ENCODE measurements around the gene XRCC6. TPM values are rescaled to one million over a fixed set of nuclear protein-coding genes. Genes with fewer than 3 reads are reported as not detected.

Gene XRCC6
- total and polyA plus RNA-seq, 9 of the 15 experiments (the other 6 are each of a cell fraction or from before 2014, with no cell fraction given) = 151 to 440 (median 318) TPM

DNA sequence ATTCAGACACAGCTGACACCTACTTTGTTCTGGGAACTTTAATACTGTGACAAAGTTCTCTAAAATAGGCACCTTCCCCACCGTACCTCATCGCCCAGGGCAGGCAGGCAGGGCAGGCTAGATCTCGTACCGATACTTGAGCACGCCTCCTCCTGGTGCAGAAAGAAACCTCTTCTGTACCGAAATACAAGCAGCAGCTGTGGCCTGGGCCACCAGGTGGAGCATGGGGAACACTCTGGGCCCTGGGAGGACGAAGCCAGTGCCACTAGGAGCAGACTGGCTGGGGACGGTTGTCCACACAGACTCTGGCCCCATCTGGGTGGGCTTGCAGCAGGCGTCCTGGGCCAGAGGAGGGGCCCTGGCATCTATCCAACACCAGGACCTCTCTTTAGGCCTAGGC lies 44.2 kb upstream of the XRCC6 start (continued):
- TF ChIP-seq, protein P1, sequence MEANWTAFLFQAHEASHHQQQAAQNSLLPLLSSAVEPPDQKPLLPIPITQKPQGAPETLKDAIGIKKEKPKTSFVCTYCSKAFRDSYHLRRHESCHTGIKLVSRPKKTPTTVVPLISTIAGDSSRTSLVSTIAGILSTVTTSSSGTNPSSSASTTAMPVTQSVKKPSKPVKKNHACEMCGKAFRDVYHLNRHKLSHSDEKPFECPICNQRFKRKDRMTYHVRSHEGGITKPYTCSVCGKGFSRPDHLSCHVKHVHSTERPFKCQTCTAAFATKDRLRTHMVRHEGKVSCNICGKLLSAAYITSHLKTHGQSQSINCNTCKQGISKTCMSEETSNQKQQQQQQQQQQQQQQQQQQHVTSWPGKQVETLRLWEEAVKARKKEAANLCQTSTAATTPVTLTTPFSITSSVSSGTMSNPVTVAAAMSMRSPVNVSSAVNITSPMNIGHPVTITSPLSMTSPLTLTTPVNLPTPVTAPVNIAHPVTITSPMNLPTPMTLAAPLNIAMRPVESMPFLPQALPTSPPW (CRISPR knock-in tag; IDR thresholded peaks at IDR 0.05) = no peak
- TF ChIP-seq ZNF212 (CRISPR knock-in tag; IDR thresholded peaks at IDR 0.05) (no peak), ZNF175 (CRISPR knock-in tag; IDR thresholded peaks at IDR 0.05; ENCODE audit: low read depth) (no peak), EP400 (IDR thresholded peaks at IDR 0.05) (no peak), HMGN3 (IDR thresholded peaks at IDR 0.05; ENCODE audit: borderline replicate concordance, extremely low read depth, insufficient read length, low read depth, low read length) (no peak), SMARCA5 (IDR thresholded peaks at IDR 0.05) (no peak), XRCC4 (IDR thresholded peaks at IDR 0.05; ENCODE audit: extremely low read depth, insufficient read depth, insufficient read length) (no peak), FOXA3 (CRISPR knock-in tag; conservative IDR thresholded peaks at IDR 0.05 in 1 of 2, IDR thresholded peaks at IDR 0.05 in 1 of 2) (no peak), ELF4 (CRISPR knock-in tag; IDR thresholded peaks at IDR 0.05) (no peak), SUPT5H (IDR thresholded peaks at IDR 0.05) (no peak), HDAC8 (tag; IDR thresholded peaks at IDR 0.05) (no peak), ZNF408 (CRISPR knock-in tag; IDR thresholded peaks at IDR 0.05; ENCODE audit: low read depth) (no peak)
- TF ChIP-seq, protein P2, sequence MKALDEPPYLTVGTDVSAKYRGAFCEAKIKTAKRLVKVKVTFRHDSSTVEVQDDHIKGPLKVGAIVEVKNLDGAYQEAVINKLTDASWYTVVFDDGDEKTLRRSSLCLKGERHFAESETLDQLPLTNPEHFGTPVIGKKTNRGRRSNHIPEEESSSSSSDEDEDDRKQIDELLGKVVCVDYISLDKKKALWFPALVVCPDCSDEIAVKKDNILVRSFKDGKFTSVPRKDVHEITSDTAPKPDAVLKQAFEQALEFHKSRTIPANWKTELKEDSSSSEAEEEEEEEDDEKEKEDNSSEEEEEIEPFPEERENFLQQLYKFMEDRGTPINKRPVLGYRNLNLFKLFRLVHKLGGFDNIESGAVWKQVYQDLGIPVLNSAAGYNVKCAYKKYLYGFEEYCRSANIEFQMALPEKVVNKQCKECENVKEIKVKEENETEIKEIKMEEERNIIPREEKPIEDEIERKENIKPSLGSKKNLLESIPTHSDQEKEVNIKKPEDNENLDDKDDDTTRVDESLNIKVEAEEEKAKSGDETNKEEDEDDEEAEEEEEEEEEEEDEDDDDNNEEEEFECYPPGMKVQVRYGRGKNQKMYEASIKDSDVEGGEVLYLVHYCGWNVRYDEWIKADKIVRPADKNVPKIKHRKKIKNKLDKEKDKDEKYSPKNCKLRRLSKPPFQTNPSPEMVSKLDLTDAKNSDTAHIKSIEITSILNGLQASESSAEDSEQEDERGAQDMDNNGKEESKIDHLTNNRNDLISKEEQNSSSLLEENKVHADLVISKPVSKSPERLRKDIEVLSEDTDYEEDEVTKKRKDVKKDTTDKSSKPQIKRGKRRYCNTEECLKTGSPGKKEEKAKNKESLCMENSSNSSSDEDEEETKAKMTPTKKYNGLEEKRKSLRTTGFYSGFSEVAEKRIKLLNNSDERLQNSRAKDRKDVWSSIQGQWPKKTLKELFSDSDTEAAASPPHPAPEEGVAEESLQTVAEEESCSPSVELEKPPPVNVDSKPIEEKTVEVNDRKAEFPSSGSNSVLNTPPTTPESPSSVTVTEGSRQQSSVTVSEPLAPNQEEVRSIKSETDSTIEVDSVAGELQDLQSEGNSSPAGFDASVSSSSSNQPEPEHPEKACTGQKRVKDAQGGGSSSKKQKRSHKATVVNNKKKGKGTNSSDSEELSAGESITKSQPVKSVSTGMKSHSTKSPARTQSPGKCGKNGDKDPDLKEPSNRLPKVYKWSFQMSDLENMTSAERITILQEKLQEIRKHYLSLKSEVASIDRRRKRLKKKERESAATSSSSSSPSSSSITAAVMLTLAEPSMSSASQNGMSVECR (CRISPR knock-in tag; IDR thresholded peaks at IDR 0.05) = no peak
- TF ChIP-seq, protein P3, sequence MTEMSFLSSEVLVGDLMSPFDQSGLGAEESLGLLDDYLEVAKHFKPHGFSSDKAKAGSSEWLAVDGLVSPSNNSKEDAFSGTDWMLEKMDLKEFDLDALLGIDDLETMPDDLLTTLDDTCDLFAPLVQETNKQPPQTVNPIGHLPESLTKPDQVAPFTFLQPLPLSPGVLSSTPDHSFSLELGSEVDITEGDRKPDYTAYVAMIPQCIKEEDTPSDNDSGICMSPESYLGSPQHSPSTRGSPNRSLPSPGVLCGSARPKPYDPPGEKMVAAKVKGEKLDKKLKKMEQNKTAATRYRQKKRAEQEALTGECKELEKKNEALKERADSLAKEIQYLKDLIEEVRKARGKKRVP (CRISPR knock-in tag; IDR thresholded peaks at IDR 0.05) = no peak
- TF ChIP-seq, protein P4, sequence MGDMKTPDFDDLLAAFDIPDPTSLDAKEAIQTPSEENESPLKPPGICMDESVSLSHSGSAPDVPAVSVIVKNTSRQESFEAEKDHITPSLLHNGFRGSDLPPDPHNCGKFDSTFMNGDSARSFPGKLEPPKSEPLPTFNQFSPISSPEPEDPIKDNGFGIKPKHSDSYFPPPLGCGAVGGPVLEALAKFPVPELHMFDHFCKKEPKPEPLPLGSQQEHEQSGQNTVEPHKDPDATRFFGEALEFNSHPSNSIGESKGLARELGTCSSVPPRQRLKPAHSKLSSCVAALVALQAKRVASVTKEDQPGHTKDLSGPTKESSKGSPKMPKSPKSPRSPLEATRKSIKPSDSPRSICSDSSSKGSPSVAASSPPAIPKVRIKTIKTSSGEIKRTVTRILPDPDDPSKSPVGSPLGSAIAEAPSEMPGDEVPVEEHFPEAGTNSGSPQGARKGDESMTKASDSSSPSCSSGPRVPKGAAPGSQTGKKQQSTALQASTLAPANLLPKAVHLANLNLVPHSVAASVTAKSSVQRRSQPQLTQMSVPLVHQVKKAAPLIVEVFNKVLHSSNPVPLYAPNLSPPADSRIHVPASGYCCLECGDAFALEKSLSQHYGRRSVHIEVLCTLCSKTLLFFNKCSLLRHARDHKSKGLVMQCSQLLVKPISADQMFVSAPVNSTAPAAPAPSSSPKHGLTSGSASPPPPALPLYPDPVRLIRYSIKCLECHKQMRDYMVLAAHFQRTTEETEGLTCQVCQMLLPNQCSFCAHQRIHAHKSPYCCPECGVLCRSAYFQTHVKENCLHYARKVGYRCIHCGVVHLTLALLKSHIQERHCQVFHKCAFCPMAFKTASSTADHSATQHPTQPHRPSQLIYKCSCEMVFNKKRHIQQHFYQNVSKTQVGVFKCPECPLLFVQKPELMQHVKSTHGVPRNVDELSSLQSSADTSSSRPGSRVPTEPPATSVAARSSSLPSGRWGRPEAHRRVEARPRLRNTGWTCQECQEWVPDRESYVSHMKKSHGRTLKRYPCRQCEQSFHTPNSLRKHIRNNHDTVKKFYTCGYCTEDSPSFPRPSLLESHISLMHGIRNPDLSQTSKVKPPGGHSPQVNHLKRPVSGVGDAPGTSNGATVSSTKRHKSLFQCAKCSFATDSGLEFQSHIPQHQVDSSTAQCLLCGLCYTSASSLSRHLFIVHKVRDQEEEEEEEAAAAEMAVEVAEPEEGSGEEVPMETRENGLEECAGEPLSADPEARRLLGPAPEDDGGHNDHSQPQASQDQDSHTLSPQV (IDR thresholded peaks at IDR 0.05) = peak; percentile 58; the same call in 1 of the 2 replicates
- TF ChIP-seq, protein P5, sequence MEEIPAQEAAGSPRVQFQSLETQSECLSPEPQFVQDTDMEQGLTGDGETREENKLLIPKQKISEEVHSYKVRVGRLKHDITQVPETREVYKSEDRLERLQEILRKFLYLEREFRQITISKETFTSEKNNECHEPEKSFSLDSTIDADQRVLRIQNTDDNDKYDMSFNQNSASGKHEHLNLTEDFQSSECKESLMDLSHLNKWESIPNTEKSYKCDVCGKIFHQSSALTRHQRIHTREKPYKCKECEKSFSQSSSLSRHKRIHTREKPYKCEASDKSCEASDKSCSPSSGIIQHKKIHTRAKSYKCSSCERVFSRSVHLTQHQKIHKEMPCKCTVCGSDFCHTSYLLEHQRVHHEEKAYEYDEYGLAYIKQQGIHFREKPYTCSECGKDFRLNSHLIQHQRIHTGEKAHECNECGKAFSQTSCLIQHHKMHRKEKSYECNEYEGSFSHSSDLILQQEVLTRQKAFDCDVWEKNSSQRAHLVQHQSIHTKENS (CRISPR knock-in tag; IDR thresholded peaks at IDR 0.05) = no peak

Measured in K562 (cell line).